Psoas muscle (tissue), 8 donors: ENCODE measurements around the gene SPC25. TPM values are rescaled to one million over a fixed set of nuclear protein-coding genes. Genes with fewer than 3 reads are reported as not detected.

Experiments used
- ATAC-seq, 4 donors: fragments of 200-7000 bp; cut with Tn5 transposase; one replicate each; pipeline ENCODE4 v1.9.1; 2020; ENCODE audit warnings: moderate library complexity in 3 of 4, mild to moderate bottlenecking in 2 of 4
- DNase-seq, 2 donors: peaks; one replicate each; pipeline ENCODE4 v3.0.0-alpha.2; 2020
- H3K27ac ChIP-seq: fragments of 200-600 bp; one replicate; pipeline ENCODE4 v1.8.0; 2022
- H3K27me3 ChIP-seq, 3 donors: fragments of 200-600 bp in 1 of 3; one replicate each; pipeline versions ENCODE4 v1.6.1 to v1.8.0; 2013 to 2022; ENCODE audit warnings: low read length in 2 of 3, mild to moderate bottlenecking in 2 of 3, moderate library complexity in 1 of 3; ENCODE audit not compliant: insufficient read depth in 3 of 3
- H3K36me3 ChIP-seq, 2 donors: fragments of 200-600 bp in 1 of 2; one replicate each; pipeline versions ENCODE4 v1.6.1 to v1.8.0; 2013 to 2022; ENCODE audit warnings: low read depth in 1 of 2, mild to moderate bottlenecking in 1 of 2, moderate library complexity in 1 of 2; ENCODE audit not compliant: insufficient read depth in 1 of 2
- H3K4me1 ChIP-seq: fragments of 200-600 bp; one replicate; pipeline ENCODE4 v1.8.0; 2022
- H3K4me3 ChIP-seq: fragments of 200-600 bp; one replicate; pipeline ENCODE4 v1.8.0; 2022; ENCODE audit warnings: mild to moderate bottlenecking
- H3K9me3 ChIP-seq: fragments of 200-600 bp; one replicate; pipeline ENCODE4 v1.8.0; 2022
- CTCF ChIP-seq: fragments of 200-600 bp; IDR thresholded peaks from one replicate; pipeline ENCODE4 v1.8.0; 2022; ENCODE audit warnings: antibody characterized with exemption
- WGBS, 3 donors: extraction: QIAGEN DNeasy Blood & Tissue Kit; methylation state at CpG; one replicate each; pipeline versions ENCODE4 v1.1.6 to v1.1.7; 2013; 5-methylcytosine and 5-hydroxymethylcytosine counted together
- intact Hi-C, 2 donors: fragments of 100-400 bp; cut with DNase I; formaldehyde crosslinking; loops; one replicate each; pipeline versions ENCODE4 v1.11.0 to v1.14.2; 2022
- polyA plus RNA-seq, 3 donors: library from polyadenylated mRNA; stranded (reverse); fragments of 200-250 nt; gene quantifications; one replicate each; pipeline ENCODE4 v1.2.3, GENCODE V29; 2013
- total RNA-seq, 4 donors: library from RNA; stranded (reverse); fragmentation: NEBNext Ultra II Directional in 2 of 4; extraction: Animal tissue kit (Norgen Biotek cat#: 25700) in 2 of 4; gene quantifications; one replicate each; pipeline versions ENCODE4 v1.2.1 to v1.2.4, GENCODE V29; 2021 to 2023
- donor health status: healthy with polysubstance abuse.
- donor health status: DM: no; HTN: no; CAD: no; lungs with moderate emphysema.
- donor health status: Bipolar disorder and iron deficiency.
- donor health status: healthy.
- donor health status: DM: yes; HTN: yes; CAD: no.
- donor health status: DM: no; HTN: no; CAD: no.
- donor health status: DM: no; HTN: no; CAD: no.
- donor health status: DM: yes; HTN: yes; CAD: no.

SPC25 gene
- total and polyA plus RNA-seq, 7 donors, result 0.18 to 0.29 (median 0.20) TPM; not detected in 3

DNA sequence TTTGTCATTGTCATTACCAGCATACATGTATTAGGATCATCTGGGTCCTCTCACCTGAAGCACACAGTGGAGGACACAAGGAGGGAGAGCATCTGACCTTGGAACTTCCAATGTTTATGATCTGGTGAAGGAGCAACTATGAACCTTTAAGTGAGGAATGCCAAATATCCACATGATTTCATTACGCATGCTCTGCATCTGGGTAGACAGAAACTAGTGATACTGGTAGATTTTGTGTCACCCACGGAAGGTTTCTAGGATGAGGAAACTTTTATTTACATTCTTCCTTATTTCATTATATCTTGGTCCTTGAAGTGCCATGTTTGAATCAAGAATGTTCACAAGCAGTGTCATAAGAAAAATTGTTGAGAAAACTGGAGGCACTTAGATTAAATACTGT, 32.1 kb downstream of the SPC25 start:
- intact Hi-C loops, result no loop called here
- H3K27ac ChIP-seq, result no peak overlapping the region
- H3K4me3 ChIP-seq, result no peak overlapping the region
- no peaks in the 10 kb centered on the region for H3K9me3 ChIP-seq
- no peaks in the 10 kb centered on the region for H3K4me1 ChIP-seq
- no peak for TF ChIP-seq CTCF
- no peaks in the 10 kb centered on the region for H3K27me3 ChIP-seq
- DNase-seq (no peak), ATAC-seq (no peak)
- WGBS, 3 donors, result 95 to 99% (median 98%) methylated on average over 2 of the region's 2 CpGs
- H3K36me3 ChIP-seq, result peaks cover 0 to 6% of the 10 kb centered on the region in 2 donors

DNA sequence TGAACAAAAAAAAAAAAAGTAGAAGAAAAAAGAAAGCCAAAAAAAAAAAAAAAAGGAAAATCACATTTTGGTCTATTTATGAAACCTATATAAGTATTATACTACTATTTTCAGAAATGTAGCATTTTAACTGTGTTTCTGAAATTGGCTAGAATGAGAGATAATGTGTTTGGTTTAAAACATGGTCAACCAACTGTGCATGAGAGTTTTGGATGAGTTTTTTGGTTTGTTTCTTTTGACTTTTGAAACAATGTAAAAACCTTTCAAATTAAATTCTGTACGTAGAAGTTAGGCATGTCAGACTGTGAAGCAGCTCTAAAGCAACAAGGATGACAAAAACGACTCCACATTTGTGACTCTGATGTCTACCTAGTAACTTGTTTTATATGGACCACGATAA, 34.6 kb downstream of the SPC25 start:
- intact Hi-C loops, result no loop called here
- Histone ChIP-seq H3K4me1 (peaks cover 4% of the 10 kb centered on the region), H3K27me3 (no peaks in the 10 kb centered on the region), H3K4me3 (no peak overlapping the region), H3K9me3 (no peaks in the 10 kb centered on the region), H3K36me3 (peaks cover 0 to under 1% of the 10 kb centered on the region in 2 donors), H3K27ac (no peak overlapping the region)
- WGBS, 3 donors, result 95 to 98% (median 96%) methylated on average over 3 of the region's 3 CpGs
- no peak for TF ChIP-seq CTCF
- no peak for DNase-seq
- no peak for ATAC-seq

GRCh38 chr2:168854651-168855050, 35.6 kb downstream of the SPC25 start:
- WGBS, 3 donors, result 96 to 99% (median 98%) methylated on average over 5 of the region's 5 CpGs
- no peak for DNase-seq
- H3K9me3 ChIP-seq, result no peaks in the 10 kb centered on the region
- TF ChIP-seq CTCF, result no peak
- no peak overlapping the region for H3K27ac ChIP-seq
- H3K4me3 ChIP-seq, result no peak overlapping the region
- peaks cover 4% of the 10 kb centered on the region for H3K4me1 ChIP-seq
- intact Hi-C loops, result no loop called here
- no peak for ATAC-seq
- H3K36me3 ChIP-seq, result no peaks in the 10 kb centered on the region
- no peaks in the 10 kb centered on the region for H3K27me3 ChIP-seq

GRCh38 chr2:168853471-168853870, 36.8 kb downstream of the SPC25 start:
- Histone ChIP-seq H3K36me3 (no peaks in the 10 kb centered on the region), H3K27ac (no peak overlapping the region), H3K4me3 (no peak overlapping the region), H3K4me1 (peaks cover 14% of the 10 kb centered on the region), H3K27me3 (no peaks in the 10 kb centered on the region), H3K9me3 (no peaks in the 10 kb centered on the region)
- ATAC-seq (no peak), DNase-seq (no peak)
- TF ChIP-seq CTCF, result no peak
- WGBS, 3 donors, result 97 to 100% (median 97%) methylated on average over 1 of the region's 1 CpG
- intact Hi-C loops, result no loop called here

- Histone ChIP-seq H3K27ac (no peak overlapping the region), H3K27me3 (no peaks in the 10 kb centered on the region), H3K36me3 (no peaks in the 10 kb centered on the region), H3K4me1 (peaks cover 16% of the 10 kb centered on the region), H3K9me3 (no peaks in the 10 kb centered on the region), H3K4me3 (no peak overlapping the region)
- 32 to 69% (median 53%) methylated on average over 3 of the region's 3 CpGs for WGBS, 3 donors
- intact Hi-C loops, result no loop called here
- TF ChIP-seq CTCF, result no peak
- no peak for DNase-seq
- ATAC-seq, result no peak
These were observed 37.7 kb downstream of the SPC25 start for GRCh38 chr2:168852481-168852880.
